SK-N-SH treated with all-trans-retinoic acid at 6 μM for 48 hours (cell line): Measurements from ENCODE around the gene NUBPL.
"Not testable (repeated sequence)": the region's sequence is repeated elsewhere in the genome, so short reads cannot be mapped to it uniquely, and the experiment has no call there.

Experiments used
- ATAC-seq: fragments of 200-7000 bp; cut with Tn5 transposase; 3 replicates; pipeline ENCODE4 v1.9.1; 2020; ENCODE audit warnings: mild to moderate bottlenecking, moderate library complexity
- ARNTL ChIP-seq: fragments of 450-650 bp; formaldehyde crosslinking; IDR thresholded peaks from 2 replicates; pipeline ENCODE4 v1.5.0; 2020; ENCODE audit warnings: low read depth, mild to moderate bottlenecking, moderate library complexity, borderline replicate concordance
- CSDC2 ChIP-seq: fragments of 250-450 bp; sonication (Bioruptor Pico); IDR thresholded peaks from 2 replicates; pipeline ENCODE4 v1.5.0; 2020; ENCODE audit warnings: mild to moderate bottlenecking, moderate library complexity
- ESRRG ChIP-seq: fragments of 250-450 bp; sonication (Bioruptor Pico); IDR thresholded peaks from 2 replicates; pipeline ENCODE4 v1.6.1; 2021; ENCODE audit warnings: mild to moderate bottlenecking
- GLIS3 ChIP-seq: fragments of 250-450 bp; sonication (Bioruptor Pico); IDR thresholded peaks from 2 replicates; pipeline ENCODE4 v1.5.0; 2020; ENCODE audit warnings: mild to moderate bottlenecking, moderate library complexity
- ISL1 ChIP-seq: fragments of 250-450 bp; sonication (Bioruptor Pico); IDR thresholded peaks from 2 replicates; pipeline ENCODE4 v2.1.2; 2022; ENCODE audit warnings: mild to moderate bottlenecking, moderate library complexity
- OSR1 ChIP-seq: fragments of 250-450 bp; sonication (Bioruptor Pico); IDR thresholded peaks from 2 replicates; pipeline ENCODE4 v1.8.0; 2022; ENCODE audit warnings: moderate library complexity, mild to moderate bottlenecking, inconsistent platforms
- PPARA ChIP-seq: fragments of 250-450 bp; sonication (Bioruptor Pico); IDR thresholded peaks from 2 replicates; pipeline ENCODE4 v1.5.0; 2020; ENCODE audit warnings: mild to moderate bottlenecking, borderline replicate concordance
- RARB ChIP-seq: fragments of 250-450 bp; sonication (Bioruptor Pico); IDR thresholded peaks from 2 replicates; pipeline ENCODE4 v1.8.0; 2021; ENCODE audit warnings: mild to moderate bottlenecking, moderate library complexity
- SNAI2 ChIP-seq: fragments of 250-450 bp; sonication (Bioruptor Pico); IDR thresholded peaks from 2 replicates; pipeline ENCODE4 v1.5.0; 2020; ENCODE audit warnings: mild to moderate bottlenecking, moderate library complexity
- TOX ChIP-seq: fragments of 250-450 bp; sonication (Bioruptor Pico); IDR thresholded peaks from 2 replicates; pipeline ENCODE4 v1.8.0; 2021; ENCODE audit warnings: mild to moderate bottlenecking, moderate library complexity, borderline replicate concordance
- ZC3H10 ChIP-seq: fragments of 250-450 bp; sonication (Bioruptor Pico); IDR thresholded peaks from 2 replicates; pipeline ENCODE4 v1.5.1; 2021; ENCODE audit warnings: mild to moderate bottlenecking, moderate library complexity
- ZFP3 ChIP-seq: fragments of 250-450 bp; sonication (Bioruptor Pico); IDR thresholded peaks from 2 replicates; pipeline ENCODE4 v1.5.0; 2020; ENCODE audit warnings: mild to moderate bottlenecking, moderate library complexity
- ZFP30 ChIP-seq: fragments of 450-650 bp; formaldehyde crosslinking; IDR thresholded peaks from 2 replicates; pipeline ENCODE4 v1.5.0; 2022; ENCODE audit warnings: mild to moderate bottlenecking, moderate library complexity
- ZNF565 ChIP-seq: fragments of 450-650 bp; formaldehyde crosslinking; conservative IDR thresholded peaks from 2 replicates; pipeline ENCODE4 v1.5.0; 2020; ENCODE audit warnings: low read depth, mild to moderate bottlenecking, moderate library complexity
- ZNF70 ChIP-seq: fragments of 450-650 bp; formaldehyde crosslinking; IDR thresholded peaks from 2 replicates; pipeline ENCODE4 v1.5.0; 2020; ENCODE audit warnings: mild to moderate bottlenecking, moderate library complexity
- TF ChIP-seq, protein P1 (sequence below): fragments of 250-450 bp; sonication (Bioruptor Pico); IDR thresholded peaks from 2 replicates; pipeline ENCODE4 v1.8.0; 2020; ENCODE audit warnings: mild to moderate bottlenecking, moderate library complexity, borderline replicate concordance
- TF ChIP-seq, protein P2 (sequence below): fragments of 250-450 bp; sonication (Bioruptor Pico); IDR thresholded peaks from 2 replicates; pipeline ENCODE4 v1.8.0; 2021; ENCODE audit warnings: low read depth, mild to moderate bottlenecking, moderate library complexity, borderline replicate concordance
- TF ChIP-seq, protein P3 (sequence below): fragments of 250-450 bp; sonication (Bioruptor Pico); IDR thresholded peaks from 2 replicates; pipeline ENCODE4 v1.5.1; 2020; ENCODE audit warnings: low read depth, mild to moderate bottlenecking, moderate library complexity
- TF ChIP-seq, protein P4 (sequence below): fragments of 250-450 bp; sonication (Bioruptor Pico); IDR thresholded peaks from 2 replicates; pipeline ENCODE4 v1.5.1; 2021; ENCODE audit warnings: mild to moderate bottlenecking, moderate library complexity

NUBPL gene

DNA sequence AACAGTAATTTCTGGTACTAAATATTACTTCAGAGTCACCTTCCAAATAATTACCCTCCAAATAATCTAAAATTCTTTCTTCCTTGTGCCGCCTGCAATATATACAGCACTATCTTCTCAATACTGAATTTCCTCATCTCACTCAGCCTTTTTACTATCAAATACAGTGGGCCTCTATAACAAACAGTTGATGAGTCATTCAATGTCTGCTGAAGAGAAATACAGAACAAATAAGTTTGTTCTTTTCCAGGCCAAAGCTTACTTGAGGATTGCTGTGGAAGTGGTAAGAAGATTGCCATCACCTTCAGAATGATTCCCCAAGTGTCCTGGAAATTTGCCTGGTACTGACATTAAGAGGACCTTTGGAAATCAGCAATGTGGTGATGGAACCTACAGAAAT lies 297.7 kb downstream of the NUBPL start:
- TF ChIP-seq ESRRG (no peak), OSR1 (no peak), RARB (CRISPR knock-in tag) (no peak), GLIS3 (CRISPR knock-in tag) (no peak), ZNF565 (CRISPR knock-in tag) (no peak)
- TF ChIP-seq, protein P1, sequence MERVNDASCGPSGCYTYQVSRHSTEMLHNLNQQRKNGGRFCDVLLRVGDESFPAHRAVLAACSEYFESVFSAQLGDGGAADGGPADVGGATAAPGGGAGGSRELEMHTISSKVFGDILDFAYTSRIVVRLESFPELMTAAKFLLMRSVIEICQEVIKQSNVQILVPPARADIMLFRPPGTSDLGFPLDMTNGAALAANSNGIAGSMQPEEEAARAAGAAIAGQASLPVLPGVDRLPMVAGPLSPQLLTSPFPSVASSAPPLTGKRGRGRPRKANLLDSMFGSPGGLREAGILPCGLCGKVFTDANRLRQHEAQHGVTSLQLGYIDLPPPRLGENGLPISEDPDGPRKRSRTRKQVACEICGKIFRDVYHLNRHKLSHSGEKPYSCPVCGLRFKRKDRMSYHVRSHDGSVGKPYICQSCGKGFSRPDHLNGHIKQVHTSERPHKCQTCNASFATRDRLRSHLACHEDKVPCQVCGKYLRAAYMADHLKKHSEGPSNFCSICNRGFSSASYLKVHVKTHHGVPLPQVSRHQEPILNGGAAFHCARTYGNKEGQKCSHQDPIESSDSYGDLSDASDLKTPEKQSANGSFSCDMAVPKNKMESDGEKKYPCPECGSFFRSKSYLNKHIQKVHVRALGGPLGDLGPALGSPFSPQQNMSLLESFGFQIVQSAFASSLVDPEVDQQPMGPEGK (CRISPR knock-in tag): no peak
- ATAC-seq: no peak

DNA sequence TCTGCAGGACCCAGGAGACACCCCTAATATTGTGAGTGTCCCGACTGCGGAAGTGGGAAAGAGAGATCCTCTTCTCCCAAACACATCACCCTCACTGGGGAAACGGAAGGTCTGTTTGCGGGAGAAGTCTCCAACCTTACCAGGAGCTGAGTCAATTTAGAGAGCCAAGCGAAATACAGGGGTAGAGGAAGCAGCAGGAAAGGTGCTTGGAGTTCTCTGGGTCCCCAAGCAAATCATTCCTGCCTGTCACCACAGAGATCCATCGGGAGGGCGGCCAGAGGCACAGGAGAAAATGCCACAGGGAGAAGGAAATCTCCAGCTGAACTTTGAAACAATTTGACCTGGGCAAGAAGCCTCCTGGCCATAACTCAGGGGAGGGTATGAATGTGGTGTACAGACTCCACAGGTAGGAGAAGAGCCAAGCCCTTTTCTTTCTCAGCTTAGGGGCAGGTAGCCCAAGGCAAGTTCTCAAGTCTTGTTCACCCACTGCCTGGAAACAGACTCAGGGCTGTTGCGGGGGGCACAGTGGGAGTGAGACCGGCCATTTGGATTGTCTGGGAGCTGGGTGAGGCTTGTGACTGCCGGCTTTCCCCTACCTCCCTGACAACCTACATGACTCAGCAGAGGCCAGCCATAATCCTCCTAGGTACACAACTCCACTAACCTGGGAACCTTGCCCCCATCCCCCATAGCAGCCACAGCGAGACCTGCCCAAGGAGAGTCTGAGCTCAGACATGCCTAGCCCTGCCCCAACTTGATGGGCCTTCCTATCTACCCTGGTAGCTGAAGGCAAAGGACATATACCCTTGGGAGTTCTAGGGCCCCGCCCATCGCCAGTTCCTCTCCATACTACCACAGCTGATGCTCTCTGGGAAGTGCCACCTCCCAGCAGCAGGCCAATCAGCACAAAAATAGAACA lies 304.0 kb downstream of the NUBPL start:
- no peak for TF ChIP-seq TOX (CRISPR knock-in tag)
- TF ChIP-seq ZNF70 (CRISPR knock-in tag): no peak
- TF ChIP-seq GLIS3 (CRISPR knock-in tag): no peak
- TF ChIP-seq ZC3H10 (CRISPR knock-in tag): no peak
- TF ChIP-seq ZNF565 (CRISPR knock-in tag): no peak
- no peak for TF ChIP-seq PPARA (CRISPR knock-in tag)
- TF ChIP-seq, protein P1 (CRISPR knock-in tag): no peak
- TF ChIP-seq, protein P2, sequence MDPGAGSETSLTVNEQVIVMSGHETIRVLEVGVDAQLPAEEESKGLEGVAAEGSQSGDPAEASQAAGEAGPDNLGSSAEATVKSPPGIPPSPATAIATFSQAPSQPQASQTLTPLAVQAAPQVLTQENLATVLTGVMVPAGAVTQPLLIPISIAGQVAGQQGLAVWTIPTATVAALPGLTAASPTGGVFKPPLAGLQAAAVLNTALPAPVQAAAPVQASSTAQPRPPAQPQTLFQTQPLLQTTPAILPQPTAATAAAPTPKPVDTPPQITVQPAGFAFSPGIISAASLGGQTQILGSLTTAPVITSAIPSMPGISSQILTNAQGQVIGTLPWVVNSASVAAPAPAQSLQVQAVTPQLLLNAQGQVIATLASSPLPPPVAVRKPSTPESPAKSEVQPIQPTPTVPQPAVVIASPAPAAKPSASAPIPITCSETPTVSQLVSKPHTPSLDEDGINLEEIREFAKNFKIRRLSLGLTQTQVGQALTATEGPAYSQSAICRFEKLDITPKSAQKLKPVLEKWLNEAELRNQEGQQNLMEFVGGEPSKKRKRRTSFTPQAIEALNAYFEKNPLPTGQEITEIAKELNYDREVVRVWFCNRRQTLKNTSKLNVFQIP (CRISPR knock-in tag): no peak
- no peak for TF ChIP-seq ESRRG
- no peak for TF ChIP-seq RARB (CRISPR knock-in tag)
- no peak for TF ChIP-seq CSDC2 (CRISPR knock-in tag)
- no peak for TF ChIP-seq ISL1
- no peak for TF ChIP-seq ZFP30 (CRISPR knock-in tag)
- TF ChIP-seq, protein P3, sequence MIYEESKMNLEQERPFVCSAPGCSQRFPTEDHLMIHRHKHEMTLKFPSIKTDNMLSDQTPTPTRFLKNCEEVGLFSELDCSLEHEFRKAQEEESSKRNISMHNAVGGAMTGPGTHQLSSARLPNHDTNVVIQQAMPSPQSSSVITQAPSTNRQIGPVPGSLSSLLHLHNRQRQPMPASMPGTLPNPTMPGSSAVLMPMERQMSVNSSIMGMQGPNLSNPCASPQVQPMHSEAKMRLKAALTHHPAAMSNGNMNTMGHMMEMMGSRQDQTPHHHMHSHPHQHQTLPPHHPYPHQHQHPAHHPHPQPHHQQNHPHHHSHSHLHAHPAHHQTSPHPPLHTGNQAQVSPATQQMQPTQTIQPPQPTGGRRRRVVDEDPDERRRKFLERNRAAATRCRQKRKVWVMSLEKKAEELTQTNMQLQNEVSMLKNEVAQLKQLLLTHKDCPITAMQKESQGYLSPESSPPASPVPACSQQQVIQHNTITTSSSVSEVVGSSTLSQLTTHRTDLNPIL (CRISPR knock-in tag): no peak
- TF ChIP-seq ZFP3 (CRISPR knock-in tag): no peak
- no peak for TF ChIP-seq SNAI2 (CRISPR knock-in tag)
- TF ChIP-seq, all 23 proteins: peak for 0
- ATAC-seq: no peak

DNA sequence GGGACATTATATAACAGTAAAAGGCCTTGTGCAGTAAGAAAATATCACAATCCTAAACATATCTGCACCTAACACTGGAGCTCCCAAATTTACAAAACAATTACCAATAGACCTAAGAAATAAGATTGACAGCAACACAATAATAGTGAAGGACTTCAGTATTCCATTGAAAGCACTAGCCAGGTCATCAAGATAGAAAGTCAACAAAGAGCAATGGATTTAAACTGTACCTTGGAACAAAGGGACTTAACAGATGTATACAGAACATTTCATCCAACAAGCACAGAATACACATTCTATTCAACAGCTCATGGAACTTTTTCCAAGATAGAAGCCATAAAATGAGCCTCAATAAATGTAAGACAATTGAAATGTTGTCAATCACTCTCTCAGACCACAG lies 306.4 kb downstream of the NUBPL start:
- no peak for ATAC-seq

DNA sequence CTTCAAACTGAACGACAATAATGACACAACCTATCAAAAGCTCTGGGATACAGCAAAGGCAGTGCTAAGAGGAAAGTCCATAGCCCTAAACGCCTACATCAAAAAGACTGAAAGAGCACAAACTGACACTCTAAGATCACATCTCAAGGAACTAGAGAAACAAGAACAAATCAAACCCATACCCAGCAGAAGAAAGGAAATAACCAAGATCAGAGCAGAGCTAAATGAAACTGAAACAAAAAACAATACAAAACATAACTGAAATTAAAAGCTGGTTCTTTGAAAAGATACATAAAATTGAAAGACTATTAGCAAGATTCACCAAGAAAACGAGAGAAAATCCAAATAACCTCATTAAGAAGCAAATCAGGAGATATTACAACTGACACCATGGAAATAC lies 306.9 kb downstream of the NUBPL start:
- ATAC-seq: not testable (repeated sequence)

More for the DNA sequence above, 306.4 kb downstream of the NUBPL start:
- TF ChIP-seq, protein P4, sequence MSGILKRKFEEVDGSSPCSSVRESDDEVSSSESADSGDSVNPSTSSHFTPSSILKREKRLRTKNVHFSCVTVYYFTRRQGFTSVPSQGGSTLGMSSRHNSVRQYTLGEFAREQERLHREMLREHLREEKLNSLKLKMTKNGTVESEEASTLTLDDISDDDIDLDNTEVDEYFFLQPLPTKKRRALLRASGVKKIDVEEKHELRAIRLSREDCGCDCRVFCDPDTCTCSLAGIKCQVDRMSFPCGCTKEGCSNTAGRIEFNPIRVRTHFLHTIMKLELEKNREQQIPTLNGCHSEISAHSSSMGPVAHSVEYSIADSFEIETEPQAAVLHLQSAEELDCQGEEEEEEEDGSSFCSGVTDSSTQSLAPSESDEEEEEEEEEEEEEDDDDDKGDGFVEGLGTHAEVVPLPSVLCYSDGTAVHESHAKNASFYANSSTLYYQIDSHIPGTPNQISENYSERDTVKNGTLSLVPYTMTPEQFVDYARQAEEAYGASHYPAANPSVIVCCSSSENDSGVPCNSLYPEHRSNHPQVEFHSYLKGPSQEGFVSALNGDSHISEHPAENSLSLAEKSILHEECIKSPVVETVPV: no peak
- no peak for TF ChIP-seq ARNTL (CRISPR knock-in tag)
- TF ChIP-seq ESRRG: no peak
- TF ChIP-seq, all 23 proteins: peak for 0
